Liver (tissue), 9 donors: ENCODE data around the gene TTLL7. TPM values are rescaled to one million over a fixed set of nuclear protein-coding genes. Genes with fewer than 3 reads are reported as not detected.
A peak's percentile ranks its signal among the peaks of the same experiment; 100 is the strongest.

Experiments
- DNase-seq: peaks from one replicate; pipeline ENCODE4 v3.0.0-alpha.2; 2017; ENCODE audit warnings: low spot score
- H3K27ac ChIP-seq, 2 donors: one replicate each; pipeline ENCODE4 v1.7.0; 2013; ENCODE audit warnings: inconsistent platforms in 2 of 2, low read length in 2 of 2, control low read depth in 1 of 2, low read depth in 1 of 2, mild to moderate bottlenecking in 1 of 2
- H3K27me3 ChIP-seq, 4 donors: one replicate each; pipeline versions ENCODE4 v1.6.1 to v1.7.0; 2013; ENCODE audit warnings: low read length in 3 of 4, inconsistent platforms in 1 of 4, mild to moderate bottlenecking in 1 of 4, moderate library complexity in 1 of 4; ENCODE audit not compliant: control insufficient read depth in 4 of 4, insufficient read depth in 4 of 4
- H3K36me3 ChIP-seq, 4 donors: one replicate each; pipeline versions ENCODE4 v1.6.1 to v1.7.0; 2013; ENCODE audit warnings: low read length in 3 of 4, mild to moderate bottlenecking in 3 of 4, low read depth in 1 of 4, moderate library complexity in 1 of 4; ENCODE audit not compliant: control insufficient read depth in 4 of 4, insufficient read depth in 3 of 4
- H3K4me1 ChIP-seq, 4 donors: one replicate each; pipeline versions ENCODE4 v1.6.1 to v1.7.0; 2013; ENCODE audit warnings: low read length in 3 of 4, mild to moderate bottlenecking in 3 of 4, moderate library complexity in 1 of 4; ENCODE audit not compliant: control insufficient read depth in 4 of 4, insufficient read depth in 4 of 4
- H3K4me3 ChIP-seq, 3 donors: one replicate each; pipeline versions ENCODE4 v1.6.1 to v1.7.0; 2013; ENCODE audit warnings: low read length in 3 of 3, control low read depth in 1 of 3, low read depth in 1 of 3, mild to moderate bottlenecking in 1 of 3
- H3K9ac ChIP-seq, 2 donors: one replicate each; pipeline ENCODE4 v1.7.0; 2013; ENCODE audit warnings: low read length in 2 of 2, mild to moderate bottlenecking in 2 of 2, moderate library complexity in 2 of 2, control low read depth in 1 of 2, low read depth in 1 of 2
- H3K9me3 ChIP-seq, 4 donors: one replicate each; pipeline versions ENCODE4 v1.6.1 to v1.7.0; 2013; ENCODE audit warnings: low read length in 3 of 4; ENCODE audit not compliant: control insufficient read depth in 4 of 4
- ATF3 ChIP-seq: IDR thresholded peaks from 2 replicates; pipeline ENCODE4 v1.6.1; 2016; ENCODE audit warnings: antibody characterized with exemption
- EGR1 ChIP-seq, 2 donors: IDR thresholded peaks; 2 replicates each; pipeline ENCODE4 v1.6.1; 2016 to 2018; ENCODE audit warnings: antibody characterized with exemption in 2 of 2, low read depth in 2 of 2
- FOXA1 ChIP-seq: IDR thresholded peaks from 2 replicates; pipeline ENCODE4 v1.6.1; 2016; ENCODE audit warnings: antibody characterized with exemption
- FOXA2 ChIP-seq: IDR thresholded peaks from 2 replicates; pipeline ENCODE4 v1.6.1; 2016; ENCODE audit warnings: antibody characterized with exemption
- GABPA ChIP-seq, 2 donors: IDR thresholded peaks in 1 of 2; conservative IDR thresholded peaks in 1 of 2; 2 replicates each; pipeline ENCODE4 v1.6.1; 2016; ENCODE audit warnings: antibody characterized with exemption in 2 of 2, mild to moderate bottlenecking in 1 of 2, moderate library complexity in 1 of 2
- HNF4A ChIP-seq, 2 donors: conservative IDR thresholded peaks; 2 replicates each; pipeline ENCODE4 v1.6.1; 2016; ENCODE audit warnings: antibody characterized with exemption in 2 of 2, mild to moderate bottlenecking in 2 of 2
- HNF4G ChIP-seq: IDR thresholded peaks from 2 replicates; pipeline ENCODE4 v1.6.1; 2016; ENCODE audit warnings: antibody characterized with exemption
- MAX ChIP-seq: IDR thresholded peaks from 2 replicates; pipeline ENCODE4 v1.6.1; 2016; ENCODE audit warnings: antibody characterized with exemption
- NR2F2 ChIP-seq: IDR thresholded peaks from 2 replicates; pipeline ENCODE4 v1.6.1; 2016; ENCODE audit warnings: antibody characterized with exemption
- RAD21 ChIP-seq, 2 donors: IDR thresholded peaks; 2 replicates each; pipeline ENCODE4 v1.6.1; 2016; ENCODE audit warnings: antibody characterized with exemption in 2 of 2, mild to moderate bottlenecking in 2 of 2
- RXRA ChIP-seq, 2 donors: IDR thresholded peaks; 2 replicates each; pipeline ENCODE4 v1.6.1; 2017 to 2018; ENCODE audit warnings: antibody characterized with exemption in 2 of 2, mild to moderate bottlenecking in 1 of 2
- SP1 ChIP-seq: IDR thresholded peaks from 2 replicates; pipeline ENCODE4 v1.6.1; 2018; ENCODE audit warnings: antibody characterized with exemption, mild to moderate bottlenecking
- TAF1 ChIP-seq: conservative IDR thresholded peaks from 2 replicates; pipeline ENCODE4 v1.6.1; 2016; ENCODE audit warnings: antibody characterized with exemption, mild to moderate bottlenecking
- YY1 ChIP-seq: IDR thresholded peaks from 2 replicates; pipeline ENCODE4 v1.6.1; 2016; ENCODE audit warnings: antibody characterized with exemption, mild to moderate bottlenecking
- WGBS: extraction: QIAGEN DNeasy Blood & Tissue Kit; methylation state at CpG from one replicate; pipeline ENCODE4 v1.1.7; 2013; 5-methylcytosine and 5-hydroxymethylcytosine counted together
- polyA plus RNA-seq, 2 donors: library from polyadenylated mRNA; stranded (reverse) in 1 of 2; unstranded in 1 of 2; fragments of 200-250 nt in 1 of 2; fragments of >200 nt in 1 of 2; fragmentation: Nextera tagmentation in 1 of 2; extraction: Ambion mirVana in 1 of 2; gene quantifications; one replicate each; pipeline versions ENCODE4 v1.2.1 to v1.2.3, GENCODE V29; 2013 to 2015
- total RNA-seq, 2 donors: library from RNA; depleted of rRNA; stranded (reverse); fragments of >200 nt; gene quantifications; one replicate each; pipeline ENCODE4 v1.2.3, GENCODE V29; 2014
- TF ChIP-seq, protein P1 (sequence below): IDR thresholded peaks from 2 replicates; pipeline ENCODE4 v1.6.1; 2016; ENCODE audit warnings: antibody characterized with exemption, mild to moderate bottlenecking
- TF ChIP-seq, protein P2 (sequence below): fragments of 150-350 bp; IDR thresholded peaks from 2 replicates; pipeline ENCODE4 v1.5.1; 2017; ENCODE audit warnings: improper control_type of control experiment, low read depth, low read length; ENCODE audit not compliant: missing input control
- donor health status: healthy.
- donor health status: healthy.
- donor health status: healthy.
- donor health status: healthy.
- donor health status: healthy.

TTLL7 gene
- total and polyA plus RNA-seq, 4 donors, result 1.1 to 6.0 (median 1.9) TPM

- TF ChIP-seq, protein P1, sequence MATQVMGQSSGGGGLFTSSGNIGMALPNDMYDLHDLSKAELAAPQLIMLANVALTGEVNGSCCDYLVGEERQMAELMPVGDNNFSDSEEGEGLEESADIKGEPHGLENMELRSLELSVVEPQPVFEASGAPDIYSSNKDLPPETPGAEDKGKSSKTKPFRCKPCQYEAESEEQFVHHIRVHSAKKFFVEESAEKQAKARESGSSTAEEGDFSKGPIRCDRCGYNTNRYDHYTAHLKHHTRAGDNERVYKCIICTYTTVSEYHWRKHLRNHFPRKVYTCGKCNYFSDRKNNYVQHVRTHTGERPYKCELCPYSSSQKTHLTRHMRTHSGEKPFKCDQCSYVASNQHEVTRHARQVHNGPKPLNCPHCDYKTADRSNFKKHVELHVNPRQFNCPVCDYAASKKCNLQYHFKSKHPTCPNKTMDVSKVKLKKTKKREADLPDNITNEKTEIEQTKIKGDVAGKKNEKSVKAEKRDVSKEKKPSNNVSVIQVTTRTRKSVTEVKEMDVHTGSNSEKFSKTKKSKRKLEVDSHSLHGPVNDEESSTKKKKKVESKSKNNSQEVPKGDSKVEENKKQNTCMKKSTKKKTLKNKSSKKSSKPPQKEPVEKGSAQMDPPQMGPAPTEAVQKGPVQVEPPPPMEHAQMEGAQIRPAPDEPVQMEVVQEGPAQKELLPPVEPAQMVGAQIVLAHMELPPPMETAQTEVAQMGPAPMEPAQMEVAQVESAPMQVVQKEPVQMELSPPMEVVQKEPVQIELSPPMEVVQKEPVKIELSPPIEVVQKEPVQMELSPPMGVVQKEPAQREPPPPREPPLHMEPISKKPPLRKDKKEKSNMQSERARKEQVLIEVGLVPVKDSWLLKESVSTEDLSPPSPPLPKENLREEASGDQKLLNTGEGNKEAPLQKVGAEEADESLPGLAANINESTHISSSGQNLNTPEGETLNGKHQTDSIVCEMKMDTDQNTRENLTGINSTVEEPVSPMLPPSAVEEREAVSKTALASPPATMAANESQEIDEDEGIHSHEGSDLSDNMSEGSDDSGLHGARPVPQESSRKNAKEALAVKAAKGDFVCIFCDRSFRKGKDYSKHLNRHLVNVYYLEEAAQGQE, result no peak
- peak in 1 of 2 donors; percentile 52 for TF ChIP-seq RXRA (IDR thresholded peaks at IDR 0.05)
- peak; percentile 22 to 35 for TF ChIP-seq HNF4A (conservative IDR thresholded peaks at IDR 0.05)
Observed at GRCh38 chr1:84020151-84020550, 21.2 kb upstream of the TTLL7 start (continued).

GRCh38 chr1:84019217-84019616 lies 20.3 kb upstream of the TTLL7 start:
- H3K4me3 ChIP-seq, result no peak overlapping the region
- no peak for TF ChIP-seq EGR1 (IDR thresholded peaks at IDR 0.05; ENCODE audit: low read depth in 2 of 2)
- TF ChIP-seq TAF1, result no peak
- TF ChIP-seq, protein P2, sequence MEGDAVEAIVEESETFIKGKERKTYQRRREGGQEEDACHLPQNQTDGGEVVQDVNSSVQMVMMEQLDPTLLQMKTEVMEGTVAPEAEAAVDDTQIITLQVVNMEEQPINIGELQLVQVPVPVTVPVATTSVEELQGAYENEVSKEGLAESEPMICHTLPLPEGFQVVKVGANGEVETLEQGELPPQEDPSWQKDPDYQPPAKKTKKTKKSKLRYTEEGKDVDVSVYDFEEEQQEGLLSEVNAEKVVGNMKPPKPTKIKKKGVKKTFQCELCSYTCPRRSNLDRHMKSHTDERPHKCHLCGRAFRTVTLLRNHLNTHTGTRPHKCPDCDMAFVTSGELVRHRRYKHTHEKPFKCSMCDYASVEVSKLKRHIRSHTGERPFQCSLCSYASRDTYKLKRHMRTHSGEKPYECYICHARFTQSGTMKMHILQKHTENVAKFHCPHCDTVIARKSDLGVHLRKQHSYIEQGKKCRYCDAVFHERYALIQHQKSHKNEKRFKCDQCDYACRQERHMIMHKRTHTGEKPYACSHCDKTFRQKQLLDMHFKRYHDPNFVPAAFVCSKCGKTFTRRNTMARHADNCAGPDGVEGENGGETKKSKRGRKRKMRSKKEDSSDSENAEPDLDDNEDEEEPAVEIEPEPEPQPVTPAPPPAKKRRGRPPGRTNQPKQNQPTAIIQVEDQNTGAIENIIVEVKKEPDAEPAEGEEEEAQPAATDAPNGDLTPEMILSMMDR, result no peak
- TF ChIP-seq YY1, result no peak
- no peak for TF ChIP-seq NR2F2
- no peak for TF ChIP-seq RXRA (IDR thresholded peaks at IDR 0.05)
- no peak for TF ChIP-seq GABPA (IDR thresholded peaks at IDR 0.05 in 1 of 2, conservative IDR thresholded peaks at IDR 0.05 in 1 of 2)
- no peak for TF ChIP-seq FOXA2
- peaks cover 0 to 16% (median 7%) of the 10 kb centered on the region in 4 donors for H3K4me1 ChIP-seq
- H3K27ac ChIP-seq, result no peak overlapping the region
- no peaks in the 10 kb centered on the region for H3K36me3 ChIP-seq
- 57% methylated on average over 1 of the region's 1 CpG for WGBS
- no peak for DNase-seq
- no peak overlapping the region for H3K9ac ChIP-seq
- H3K9me3 ChIP-seq, result no peaks in the 10 kb centered on the region
- H3K27me3 ChIP-seq, result no peaks in the 10 kb centered on the region

DNA sequence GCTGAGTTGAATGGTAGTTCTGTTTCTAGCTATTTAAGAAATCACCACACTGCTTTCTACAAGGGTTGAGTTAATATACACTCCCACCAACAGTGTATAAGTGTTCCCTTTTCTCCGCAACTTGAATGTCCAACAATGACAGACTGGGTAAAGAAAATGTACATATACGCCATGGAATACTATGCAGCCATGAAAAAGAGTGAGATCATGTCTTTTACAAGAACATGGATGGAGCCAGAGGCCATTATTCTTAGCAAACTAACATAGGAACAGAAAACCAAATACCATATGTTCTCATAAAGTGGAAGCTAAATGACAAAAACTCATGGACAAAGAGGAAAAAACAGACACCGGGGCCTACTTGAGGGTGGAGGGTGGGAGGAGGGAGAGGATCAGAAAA lies 14.8 kb upstream of the TTLL7 start:
- no peak for DNase-seq
- H3K4me1 ChIP-seq, result no peaks in the 10 kb centered on the region
- TF ChIP-seq YY1 (no peak), ATF3 (no peak), HNF4A (conservative IDR thresholded peaks at IDR 0.05) (no peak), RXRA (IDR thresholded peaks at IDR 0.05) (no peak), MAX (no peak), GABPA (IDR thresholded peaks at IDR 0.05 in 1 of 2, conservative IDR thresholded peaks at IDR 0.05 in 1 of 2) (no peak), TAF1 (no peak), SP1 (no peak), NR2F2 (no peak), HNF4G (no peak), FOXA1 (no peak), RAD21 (IDR thresholded peaks at IDR 0.05) (no peak)
- TF ChIP-seq, protein P2, result no peak
- TF ChIP-seq, protein P1, result no peak
- H3K27ac ChIP-seq, result no peak overlapping the region
- no peaks in the 10 kb centered on the region for H3K27me3 ChIP-seq
- no peaks in the 10 kb centered on the region for H3K36me3 ChIP-seq
- no peak overlapping the region for H3K4me3 ChIP-seq
- 75% methylated on average over 3 of the region's 3 CpGs for WGBS
- H3K9me3 ChIP-seq, result no peaks in the 10 kb centered on the region
- H3K9ac ChIP-seq, result no peak overlapping the region
